HAP-1 (cell line): ENCODE results near the gene EPHA3.

Experiments used
- DNase-seq, 2 experiments: peaks; one replicate each; pipeline ENCODE4 v3.0.0-alpha.2; 2016 to 2020; ENCODE audit warnings: low spot score in 2 of 2
- H3K27me3 ChIP-seq: fragments of 250-450 bp; sonication (Bioruptor Pico); 2 replicates; pipeline ENCODE4 v1.5.1; 2020; ENCODE audit warnings: low read depth, mild to moderate bottlenecking, moderate library complexity
- H3K36me3 ChIP-seq: fragments of 250-450 bp; sonication (Bioruptor Pico); replicated peaks from 2 replicates; pipeline ENCODE4 v1.5.1; 2020; ENCODE audit warnings: mild to moderate bottlenecking
- H3K4me1 ChIP-seq: fragments of 250-450 bp; sonication (Bioruptor Pico); 2 replicates; pipeline ENCODE4 v1.5.1; 2020; ENCODE audit warnings: mild to moderate bottlenecking
- H3K4me3 ChIP-seq: fragments of 250-450 bp; sonication (Bioruptor Pico); 2 replicates; pipeline ENCODE4 v1.5.1; 2020; ENCODE audit warnings: mild to moderate bottlenecking, moderate library complexity
- H3K9me3 ChIP-seq: fragments of 250-450 bp; sonication (Bioruptor Pico); 2 replicates; pipeline ENCODE4 v1.5.1; 2020; ENCODE audit warnings: mild to moderate bottlenecking, moderate library complexity
- in situ Hi-C: fragments of 300-500 bp; cut with MboI; formaldehyde crosslinking; loops from 3 replicates; pipeline ENCODE4 v1.14.3; 2020; ENCODE audit warnings: low sequenced_read_pairs, inconsistent platforms, mixed read lengths

EPHA3 gene

GRCh38 chr3:89221924-89222323 lies 114.5 kb downstream of the EPHA3 start:
- no peak overlapping the region for H3K4me3 ChIP-seq
- H3K27me3 ChIP-seq: no peaks in the 10 kb centered on the region
- in situ Hi-C loops: no loop called here
- H3K4me1 ChIP-seq: peaks cover 34% of the 10 kb centered on the region
- no peaks in the 10 kb centered on the region for H3K36me3 ChIP-seq
- no peaks in the 10 kb centered on the region for H3K9me3 ChIP-seq
- DNase-seq: peak in 1 of 2 experiments; percentile 24

DNA sequence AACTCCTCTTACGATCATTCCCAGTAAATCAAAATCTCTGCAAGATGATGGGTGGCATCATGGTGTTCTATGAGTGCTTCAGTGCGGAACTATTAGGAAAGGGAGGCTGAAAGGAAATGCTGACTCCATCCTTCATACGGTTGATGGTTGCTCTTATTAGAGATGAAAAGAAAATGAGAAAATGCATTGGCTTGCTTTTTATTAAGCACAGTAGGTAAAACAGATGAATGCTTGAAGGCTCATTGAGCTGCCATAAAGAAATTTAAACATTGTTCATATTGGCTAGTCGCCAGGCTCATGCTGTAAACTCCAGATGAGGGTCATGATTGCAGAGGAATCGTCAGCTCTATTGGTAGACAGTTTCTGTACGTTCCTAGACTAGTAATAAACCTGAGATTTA lies 115.8 kb downstream of the EPHA3 start:
- Histone ChIP-seq H3K27me3 (no peaks in the 10 kb centered on the region), H3K4me1 (peaks cover 29% of the 10 kb centered on the region), H3K9me3 (no peaks in the 10 kb centered on the region), H3K4me3 (no peak overlapping the region), H3K36me3 (no peaks in the 10 kb centered on the region)
- no peak for DNase-seq
- in situ Hi-C loops: no loop called here

DNA sequence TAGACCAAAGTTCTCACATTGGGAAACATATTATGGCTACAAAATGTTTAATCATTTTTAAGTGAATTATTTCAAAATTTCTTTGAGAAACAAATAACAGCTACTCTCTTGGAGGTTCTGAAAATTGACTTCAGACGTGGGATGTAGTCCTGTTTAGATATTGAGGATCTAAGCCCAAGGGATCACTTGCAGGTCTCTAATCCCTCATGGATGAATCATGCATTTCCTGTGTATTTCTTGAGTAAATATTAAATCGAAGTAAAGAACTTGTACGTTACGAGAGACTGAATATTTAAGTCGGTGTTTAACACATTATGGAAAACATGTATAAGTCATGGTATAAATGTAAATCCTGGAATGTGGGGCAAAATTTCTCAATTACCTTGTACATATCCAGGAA lies 119.8 kb downstream of the EPHA3 start:
- DNase-seq: no peak
- H3K27me3 ChIP-seq: no peaks in the 10 kb centered on the region
- in situ Hi-C loops: no loop called here
- H3K4me1 ChIP-seq: peaks cover 24% of the 10 kb centered on the region
- H3K36me3 ChIP-seq: no peaks in the 10 kb centered on the region
- H3K4me3 ChIP-seq: no peak overlapping the region
- no peaks in the 10 kb centered on the region for H3K9me3 ChIP-seq

DNA sequence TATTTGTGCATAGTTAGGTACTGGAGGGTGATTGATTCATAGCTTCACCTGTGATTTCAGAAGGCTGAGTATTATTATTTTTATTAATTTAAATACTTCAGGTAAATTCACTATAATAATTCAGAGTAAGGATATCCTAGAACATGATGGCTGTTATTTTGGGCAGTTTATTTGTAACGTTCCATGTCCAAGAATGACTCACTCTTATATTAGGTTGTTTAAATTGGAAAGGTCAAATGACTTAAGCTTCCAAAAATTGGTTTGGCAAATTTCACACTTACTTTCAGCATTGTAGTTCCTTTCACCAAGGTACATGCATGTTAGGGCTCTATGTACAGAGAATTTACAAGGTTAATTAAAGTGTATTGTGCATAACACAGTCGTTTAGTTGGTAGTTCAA lies 120.2 kb downstream of the EPHA3 start:
- in situ Hi-C loops: no loop called here

DNA sequence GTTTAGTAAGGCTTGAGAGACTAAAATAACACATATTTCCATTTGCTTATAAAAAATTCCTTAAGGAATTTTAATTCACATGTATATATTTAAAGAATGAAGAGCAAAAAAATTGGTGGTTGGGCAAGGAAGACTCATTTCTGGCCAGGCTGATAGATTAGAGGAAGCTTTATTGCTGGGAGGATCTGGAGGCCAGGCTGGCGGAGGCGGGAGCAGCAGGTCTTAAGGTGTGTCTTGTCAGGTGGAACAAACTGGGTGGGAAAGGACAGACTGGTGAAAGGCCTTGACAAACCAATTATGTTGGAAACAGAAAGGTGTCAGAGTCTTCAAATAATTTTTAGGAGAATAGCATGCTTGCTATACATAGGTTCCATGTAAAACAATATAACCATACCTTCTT lies 124.7 kb downstream of the EPHA3 start:
- peaks cover 19% of the 10 kb centered on the region for H3K4me1 ChIP-seq
- H3K4me3 ChIP-seq: no peak overlapping the region
- H3K36me3 ChIP-seq: no peaks in the 10 kb centered on the region
- H3K27me3 ChIP-seq: no peaks in the 10 kb centered on the region
- in situ Hi-C loops: no loop called here
- no peaks in the 10 kb centered on the region for H3K9me3 ChIP-seq
- no peak for DNase-seq

More for the DNA sequence above, 120.2 kb downstream of the EPHA3 start:
- Histone ChIP-seq H3K36me3 (no peaks in the 10 kb centered on the region), H3K27me3 (no peaks in the 10 kb centered on the region), H3K9me3 (no peaks in the 10 kb centered on the region), H3K4me1 (peaks cover 24% of the 10 kb centered on the region), H3K4me3 (no peak overlapping the region)
- no peak for DNase-seq

GRCh38 chr3:89234620-89235019 lies 127.2 kb downstream of the EPHA3 start:
- DNase-seq: no peak
- H3K4me1 ChIP-seq: peaks cover 11% of the 10 kb centered on the region
- no peaks in the 10 kb centered on the region for H3K9me3 ChIP-seq
- in situ Hi-C loops: no loop called here
- H3K4me3 ChIP-seq: no peak overlapping the region
- no peaks in the 10 kb centered on the region for H3K27me3 ChIP-seq
- H3K36me3 ChIP-seq: no peaks in the 10 kb centered on the region

DNA sequence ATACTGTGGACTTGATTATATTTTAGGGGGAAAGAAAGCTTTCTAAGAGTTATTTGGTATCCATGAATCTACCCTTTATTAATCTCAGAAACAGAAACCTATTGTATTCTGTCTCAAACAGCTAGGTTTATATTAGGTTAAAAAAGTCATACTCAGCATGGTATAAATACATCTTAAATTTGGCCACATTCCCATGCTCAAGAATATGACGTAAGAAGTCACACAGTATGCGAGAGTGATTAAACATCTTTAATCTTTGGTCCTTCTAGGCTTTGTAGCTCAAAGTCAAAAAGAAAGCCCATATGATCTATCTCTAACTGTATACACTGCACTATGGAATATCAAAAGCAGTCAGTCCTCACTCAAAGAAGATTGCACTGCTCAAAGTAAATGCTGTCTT lies 131.4 kb downstream of the EPHA3 start:
- Histone ChIP-seq H3K4me3 (no peak overlapping the region), H3K27me3 (no peaks in the 10 kb centered on the region), H3K9me3 (no peaks in the 10 kb centered on the region), H3K36me3 (no peaks in the 10 kb centered on the region), H3K4me1 (peaks cover 6% of the 10 kb centered on the region)
- in situ Hi-C loops: no loop called here
- DNase-seq: no peak

DNA sequence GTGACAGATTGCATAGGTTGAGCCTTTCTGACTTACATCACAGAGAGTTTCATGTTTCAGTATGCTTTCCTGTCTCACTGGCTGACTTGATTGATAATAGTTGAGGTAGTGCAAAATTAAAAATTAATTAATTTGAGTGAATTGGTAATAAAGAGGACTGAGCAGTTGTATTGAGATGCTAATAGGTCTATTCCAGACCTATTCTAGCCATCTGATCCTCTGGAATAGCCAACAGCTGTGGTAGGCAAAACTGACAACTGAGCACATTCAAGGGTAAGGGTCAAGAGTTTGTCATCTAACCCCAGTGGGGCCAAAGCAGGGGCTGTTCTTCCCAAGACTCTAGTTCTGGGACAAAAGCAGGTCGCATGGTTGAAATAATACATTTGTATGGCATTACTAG lies 132.4 kb downstream of the EPHA3 start:
- no peaks in the 10 kb centered on the region for H3K9me3 ChIP-seq
- no peaks in the 10 kb centered on the region for H3K36me3 ChIP-seq
- in situ Hi-C loops: no loop called here
- peaks cover 4% of the 10 kb centered on the region; the same call in 1 of the 2 replicates for H3K4me1 ChIP-seq
- no peaks in the 10 kb centered on the region for H3K27me3 ChIP-seq
- no peak overlapping the region for H3K4me3 ChIP-seq
- no peak for DNase-seq

DNA sequence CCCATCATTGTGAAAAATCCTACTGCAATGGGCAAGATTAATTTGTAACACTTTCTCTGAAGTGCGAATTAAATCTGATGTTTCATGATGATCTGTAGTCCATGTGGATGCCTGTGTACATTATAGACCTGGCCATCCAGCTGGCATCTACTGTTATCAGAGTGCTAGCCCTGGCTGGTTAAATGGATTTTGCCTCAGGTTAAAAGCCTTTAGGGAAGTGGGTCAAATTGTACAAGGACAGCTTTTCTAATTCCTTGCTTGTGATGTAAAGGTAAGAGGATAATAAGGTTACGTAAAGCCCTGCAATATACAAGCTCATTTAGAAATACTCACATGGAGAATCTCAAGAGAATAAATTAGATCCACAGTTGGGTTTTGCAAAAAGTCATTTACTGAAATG lies 138.2 kb downstream of the EPHA3 start:
- H3K27me3 ChIP-seq: no peaks in the 10 kb centered on the region
- no peak overlapping the region for H3K4me3 ChIP-seq
- in situ Hi-C loops: no loop called here
- H3K4me1 ChIP-seq: peaks cover 25% of the 10 kb centered on the region
- H3K9me3 ChIP-seq: no peaks in the 10 kb centered on the region
- DNase-seq: no peak
- H3K36me3 ChIP-seq: no peaks in the 10 kb centered on the region

DNA sequence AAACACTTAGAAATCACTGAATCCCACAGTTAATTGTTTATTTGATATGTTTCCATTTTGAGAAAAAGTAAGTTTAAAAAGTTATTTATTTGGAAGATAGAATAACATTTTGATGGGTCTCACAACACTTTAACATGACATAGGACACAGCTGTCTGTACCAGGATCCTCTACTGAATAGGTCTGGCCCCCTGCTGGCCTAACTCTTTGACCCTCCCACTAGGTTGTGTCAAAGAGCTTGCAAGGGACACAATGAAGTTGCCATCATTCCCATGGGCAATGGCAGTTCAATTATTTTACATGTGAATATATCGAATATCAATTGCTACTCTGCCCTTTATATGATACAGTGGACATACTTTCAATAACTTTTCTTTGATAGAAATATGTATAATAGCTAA lies 138.9 kb downstream of the EPHA3 start:
- H3K36me3 ChIP-seq: no peaks in the 10 kb centered on the region
- in situ Hi-C loops: no loop called here
- peaks cover 30% of the 10 kb centered on the region for H3K4me1 ChIP-seq
- DNase-seq: peak in 1 of 2 experiments; percentile 68
- no peak overlapping the region for H3K4me3 ChIP-seq
- H3K9me3 ChIP-seq: no peaks in the 10 kb centered on the region
- no peaks in the 10 kb centered on the region for H3K27me3 ChIP-seq

GRCh38 chr3:89250742-89251141 lies 143.3 kb downstream of the EPHA3 start:
- DNase-seq: no peak
- Histone ChIP-seq H3K4me3 (no peak overlapping the region), H3K4me1 (peaks cover 43% of the 10 kb centered on the region), H3K36me3 (no peaks in the 10 kb centered on the region), H3K9me3 (no peaks in the 10 kb centered on the region), H3K27me3 (no peaks in the 10 kb centered on the region)
- in situ Hi-C loops: no loop called here

GRCh38 chr3:89252016-89252415 lies 144.6 kb downstream of the EPHA3 start:
- no peak for DNase-seq
- in situ Hi-C loops: no loop called here
- no peaks in the 10 kb centered on the region for H3K9me3 ChIP-seq
- no peaks in the 10 kb centered on the region for H3K36me3 ChIP-seq
- H3K4me1 ChIP-seq: peaks cover 35% of the 10 kb centered on the region
- no peak overlapping the region for H3K4me3 ChIP-seq
- H3K27me3 ChIP-seq: no peaks in the 10 kb centered on the region

DNA sequence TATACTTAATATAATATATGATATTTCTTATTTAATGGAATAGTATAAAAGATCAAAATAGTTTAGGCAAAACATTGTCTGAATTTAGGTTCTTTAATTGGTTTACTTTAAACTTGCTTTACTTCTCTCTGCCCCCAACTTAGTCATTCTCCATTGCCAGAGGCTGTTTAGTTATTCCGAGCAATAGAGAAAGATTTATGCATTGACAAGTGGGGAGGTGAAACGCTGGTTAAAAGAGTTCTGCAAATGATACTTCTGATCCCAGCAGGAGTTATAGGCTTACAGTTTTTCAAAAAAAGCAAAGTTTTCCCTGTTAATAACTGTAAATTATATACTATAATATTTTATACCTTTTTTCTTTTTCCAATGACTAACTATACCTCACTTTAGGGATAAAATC lies 145.4 kb downstream of the EPHA3 start:
- Histone ChIP-seq H3K36me3 (no peaks in the 10 kb centered on the region), H3K27me3 (no peaks in the 10 kb centered on the region), H3K4me1 (peaks cover 35% of the 10 kb centered on the region), H3K9me3 (no peaks in the 10 kb centered on the region), H3K4me3 (no peak overlapping the region)
- in situ Hi-C loops: no loop called here
- DNase-seq: peak in 1 of 2 experiments; percentile 77

- in situ Hi-C loops: no loop called here
- Histone ChIP-seq H3K4me1 (peaks cover 22% of the 10 kb centered on the region), H3K27me3 (no peaks in the 10 kb centered on the region), H3K36me3 (no peaks in the 10 kb centered on the region), H3K9me3 (no peaks in the 10 kb centered on the region), H3K4me3 (no peak overlapping the region)
- no peak for DNase-seq
Observed at GRCh38 chr3:89256395-89256794, 149.0 kb downstream of the EPHA3 start.

GRCh38 chr3:89256882-89257281 lies 149.5 kb downstream of the EPHA3 start:
- Histone ChIP-seq H3K9me3 (no peaks in the 10 kb centered on the region), H3K36me3 (no peaks in the 10 kb centered on the region), H3K4me1 (peaks cover 22% of the 10 kb centered on the region), H3K27me3 (no peaks in the 10 kb centered on the region), H3K4me3 (no peak overlapping the region)
- no peak for DNase-seq
- in situ Hi-C loops: no loop called here
